ENCODE results near the gene LGALS16. TPM values are rescaled to one million over a fixed set of nuclear protein-coding genes. Genes with fewer than 3 reads are reported as not detected.
"Not testable (repeated sequence)": the region's sequence is repeated elsewhere in the genome, so short reads cannot be mapped to it uniquely, and the experiment has no call there.

LGALS16 gene
- total RNA-seq, 1 experiment from 2014 or later: not detected

DNA sequence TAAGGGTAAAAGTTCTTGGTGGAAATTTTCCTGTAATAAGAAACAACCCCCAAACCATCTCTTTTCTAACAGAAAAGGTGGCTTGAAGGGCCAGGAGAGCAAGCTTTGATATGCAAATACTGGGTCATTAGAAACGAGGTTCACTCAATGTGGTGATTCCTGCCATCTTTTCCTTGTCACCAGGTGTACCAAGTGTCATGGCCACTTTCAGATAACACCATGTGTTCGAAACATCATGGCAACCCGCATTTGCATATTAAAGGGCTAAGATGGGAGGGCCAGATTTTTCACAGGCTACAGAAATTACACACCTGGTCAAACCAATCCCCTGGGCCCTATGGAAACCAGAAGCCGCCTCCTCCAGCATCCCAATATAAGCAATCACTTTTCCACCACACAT, 15.3 kb downstream of the LGALS16 start:
- intact Hi-C loops (cut with micrococcal nuclease): no loop called here
- Mint-ChIP-seq H3K36me3 (ENCODE audit: insufficient read depth, unreplicated experiment) (no peaks in the 10 kb centered on the region), H3K4me1 (ENCODE audit: insufficient read depth, unreplicated experiment) (peaks cover 6% of the 10 kb centered on the region), H3K4me3 (ENCODE audit: unreplicated experiment) (no peak overlapping the region), H3K27ac (ENCODE audit: low read depth, unreplicated experiment) (no peak overlapping the region), H3K27me3 (ENCODE audit: insufficient read depth, unreplicated experiment) (peaks cover 50% of the 10 kb centered on the region), H3K9me3 (ENCODE audit: unreplicated experiment) (no peaks in the 10 kb centered on the region)
- TF ChIP-seq, protein P1, sequence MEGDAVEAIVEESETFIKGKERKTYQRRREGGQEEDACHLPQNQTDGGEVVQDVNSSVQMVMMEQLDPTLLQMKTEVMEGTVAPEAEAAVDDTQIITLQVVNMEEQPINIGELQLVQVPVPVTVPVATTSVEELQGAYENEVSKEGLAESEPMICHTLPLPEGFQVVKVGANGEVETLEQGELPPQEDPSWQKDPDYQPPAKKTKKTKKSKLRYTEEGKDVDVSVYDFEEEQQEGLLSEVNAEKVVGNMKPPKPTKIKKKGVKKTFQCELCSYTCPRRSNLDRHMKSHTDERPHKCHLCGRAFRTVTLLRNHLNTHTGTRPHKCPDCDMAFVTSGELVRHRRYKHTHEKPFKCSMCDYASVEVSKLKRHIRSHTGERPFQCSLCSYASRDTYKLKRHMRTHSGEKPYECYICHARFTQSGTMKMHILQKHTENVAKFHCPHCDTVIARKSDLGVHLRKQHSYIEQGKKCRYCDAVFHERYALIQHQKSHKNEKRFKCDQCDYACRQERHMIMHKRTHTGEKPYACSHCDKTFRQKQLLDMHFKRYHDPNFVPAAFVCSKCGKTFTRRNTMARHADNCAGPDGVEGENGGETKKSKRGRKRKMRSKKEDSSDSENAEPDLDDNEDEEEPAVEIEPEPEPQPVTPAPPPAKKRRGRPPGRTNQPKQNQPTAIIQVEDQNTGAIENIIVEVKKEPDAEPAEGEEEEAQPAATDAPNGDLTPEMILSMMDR (IDR thresholded peaks at IDR 0.05; ENCODE audit: unreplicated experiment): no peak
- no TSS peak for BruUV-seq (replicated peaks)
- CTCF ChIA-PET: interaction anchor here (0.6 to 5.8 kb wide), 9 partner anchors 24 to 1517 kb away, joined by 3 to 77 read pairs (median 5); no protein-coding TSS in a partner anchor
- POLR2A ChIA-PET: no interaction called here
- DNase-seq (ENCODE audit: unreplicated experiment): no peak

DNA sequence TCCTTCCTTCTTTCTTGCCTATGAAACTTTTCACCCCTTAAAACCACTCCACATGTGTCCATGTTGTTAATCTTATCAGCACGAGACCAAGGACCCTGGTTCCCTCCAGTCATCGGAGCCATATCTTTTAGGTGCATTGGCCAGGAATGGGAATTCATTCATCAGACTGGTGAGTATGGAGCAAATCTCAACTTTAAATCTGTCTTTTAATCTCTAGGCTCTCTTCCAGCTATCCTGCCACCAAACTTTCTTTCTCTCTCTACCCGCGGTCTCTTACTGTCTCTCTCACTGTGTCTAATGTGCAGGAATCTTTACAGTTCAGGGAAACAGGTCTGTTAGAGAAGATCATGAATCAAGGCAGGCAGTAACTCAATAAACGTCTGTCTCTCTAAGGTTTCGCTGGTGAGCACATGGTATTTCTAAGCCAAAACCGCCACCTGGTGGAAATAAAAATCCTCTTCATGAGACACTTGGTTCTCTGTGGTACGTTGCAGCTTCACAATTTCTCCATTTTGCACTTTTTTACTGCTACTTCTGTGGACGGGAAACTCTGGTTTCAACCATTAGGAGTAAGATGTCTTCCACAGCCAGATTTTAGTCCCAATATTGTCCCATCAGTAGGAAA, 16.1 kb downstream of the LGALS16 start:
- Mint-ChIP-seq H3K4me3 (ENCODE audit: unreplicated experiment) (no peak overlapping the region), H3K27me3 (ENCODE audit: insufficient read depth, unreplicated experiment) (peaks cover 45% of the 10 kb centered on the region), H3K4me1 (ENCODE audit: insufficient read depth, unreplicated experiment) (peaks cover 6% of the 10 kb centered on the region), H3K27ac (ENCODE audit: low read depth, unreplicated experiment) (no peak overlapping the region), H3K36me3 (ENCODE audit: insufficient read depth, unreplicated experiment) (no peaks in the 10 kb centered on the region), H3K9me3 (ENCODE audit: unreplicated experiment) (no peaks in the 10 kb centered on the region)
- peak; percentile 66 for DNase-seq (ENCODE audit: unreplicated experiment)
- ChIA-PET CTCF (interaction anchor here (0.6 to 5.8 kb wide), 17 partner anchors 8 to 1517 kb away, joined by 3 to 77 read pairs (median 4); partner anchors contain the start of gene EID2), POLR2A (interaction anchor here (1.2 kb wide), 1 partner anchor 139 kb away, joined by 3 read pairs; the partner anchor contains the start of gene EID2B)
- BruUV-seq (replicated peaks): no TSS peak
- intact Hi-C loops (cut with micrococcal nuclease): loop anchor here (1.0 kb wide), 2 partner anchors 121 to 232 kb away; no protein-coding TSS in a partner anchor
- TF ChIP-seq, protein P1 (IDR thresholded peaks at IDR 0.05; ENCODE audit: unreplicated experiment): peak; percentile 43

DNA sequence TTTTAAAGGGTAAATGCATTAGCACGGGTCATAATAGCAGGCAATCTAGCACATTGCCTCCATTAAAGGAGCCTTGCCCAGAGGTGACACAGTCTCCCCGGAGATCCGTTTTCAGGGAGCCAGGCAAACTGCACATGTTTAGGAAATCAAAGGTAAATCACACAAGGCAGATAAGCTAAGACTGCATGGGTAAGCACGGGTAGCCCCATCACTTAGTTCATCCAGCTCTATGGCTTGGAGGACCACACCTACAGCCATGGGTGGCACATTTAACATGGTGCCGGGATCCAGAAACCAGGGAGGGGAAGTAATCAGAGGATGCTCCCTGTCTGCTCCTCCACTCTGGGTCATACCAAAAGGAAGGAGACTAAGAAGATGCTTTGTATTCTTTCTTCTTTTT, 16.8 kb downstream of the LGALS16 start:
- no peak overlapping the region for H3K27ac Mint-ChIP-seq (ENCODE audit: low read depth, unreplicated experiment)
- no peaks in the 10 kb centered on the region for H3K36me3 Mint-ChIP-seq (ENCODE audit: insufficient read depth, unreplicated experiment)
- TF ChIP-seq, protein P1 (IDR thresholded peaks at IDR 0.05; ENCODE audit: unreplicated experiment): no peak
- H3K4me1 Mint-ChIP-seq (ENCODE audit: insufficient read depth, unreplicated experiment): peaks cover 6% of the 10 kb centered on the region
- BruUV-seq (replicated peaks): no TSS peak
- CTCF ChIA-PET: interaction anchor here (0.6 to 5.8 kb wide), 21 partner anchors 9 to 1489 kb away, joined by 3 to 77 read pairs (median 4); no protein-coding TSS in a partner anchor
- no peak for DNase-seq (ENCODE audit: unreplicated experiment)
- POLR2A ChIA-PET: interaction anchor here (0.7 to 1.2 kb wide), 3 partner anchors 119 to 140 kb away, joined by 3 read pairs; partner anchors contain the start of gene EID2B
- H3K9me3 Mint-ChIP-seq (ENCODE audit: unreplicated experiment): no peaks in the 10 kb centered on the region
- intact Hi-C loops (cut with micrococcal nuclease): loop anchor here (1.0 kb wide), 2 partner anchors 121 to 232 kb away; no protein-coding TSS in a partner anchor
- H3K4me3 Mint-ChIP-seq (ENCODE audit: unreplicated experiment): no peak overlapping the region
- H3K27me3 Mint-ChIP-seq (ENCODE audit: insufficient read depth, unreplicated experiment): peaks cover 38% of the 10 kb centered on the region

DNA sequence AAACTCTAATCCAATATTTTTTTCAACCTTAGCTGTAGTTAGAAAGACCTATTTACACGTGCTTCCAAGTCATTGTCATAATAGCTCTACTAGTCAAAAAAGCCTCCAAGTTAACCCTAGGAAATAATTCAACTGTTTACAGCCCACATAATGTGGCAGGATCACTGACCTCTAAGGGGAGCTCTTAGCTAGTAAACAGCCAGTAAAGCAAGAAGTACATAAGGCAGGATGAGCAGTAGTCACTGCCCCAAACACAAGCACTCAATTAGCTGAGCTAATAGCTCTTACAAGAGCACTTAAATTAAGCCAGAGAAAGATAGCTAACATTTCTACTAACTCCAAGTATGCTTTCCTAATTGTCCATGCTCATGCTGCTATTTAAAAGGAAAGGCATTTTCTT, 18.1 kb downstream of the LGALS16 start:
- POLR2A ChIA-PET: interaction anchor here (1.2 kb wide), 1 partner anchor 238 kb away, joined by 3 read pairs; the partner anchor contains the start of gene RPS16
- not testable (repeated sequence) for H3K9me3 Mint-ChIP-seq (ENCODE audit: unreplicated experiment); BruUV-seq (replicated peaks); H3K27ac Mint-ChIP-seq (ENCODE audit: low read depth, unreplicated experiment); H3K4me1 Mint-ChIP-seq (ENCODE audit: insufficient read depth, unreplicated experiment); H3K36me3 Mint-ChIP-seq (ENCODE audit: insufficient read depth, unreplicated experiment); H3K4me3 Mint-ChIP-seq (ENCODE audit: unreplicated experiment)
- H3K27me3 Mint-ChIP-seq (ENCODE audit: insufficient read depth, unreplicated experiment): peaks cover 46% of the 10 kb centered on the region
- TF ChIP-seq, protein P1 (IDR thresholded peaks at IDR 0.05; ENCODE audit: unreplicated experiment): peak; percentile 17
- peak; percentile 22 for DNase-seq (ENCODE audit: unreplicated experiment)
- CTCF ChIA-PET: interaction anchor here (0.9 to 5.8 kb wide), 12 partner anchors 31 to 233 kb away, joined by 4 to 77 read pairs (median 8); partner anchors contain the start of genes EID2B, FBL and LGALS14
- intact Hi-C loops (cut with micrococcal nuclease): loop anchor here (2.0 kb wide), 1 partner anchor 169 kb away; no protein-coding TSS in a partner anchor
